Ramos (cell line): Measurements from ENCODE around the gene PRICKLE4.

ENCODE experiments used
- in situ Hi-C: fragments of 300-500 bp; cut with MboI; formaldehyde crosslinking; loops from one replicate; pipeline ENCODE4 v1.14.3; 2022; ENCODE audit warnings: low sequenced_read_pairs; ENCODE audit not compliant: unreplicated experiment

The PRICKLE4 gene

GRCh38 chr6:41826343-41827022, 45.9 kb downstream of the PRICKLE4 start:
- in situ Hi-C loops, result no loop called here

GRCh38 chr6:41832263-41832662, 51.7 kb downstream of the PRICKLE4 start:
- in situ Hi-C loops, result no loop called here

- in situ Hi-C loops, result no loop called here
Observed at GRCh38 chr6:41836022-41836659, 55.6 kb downstream of the PRICKLE4 start.

- in situ Hi-C loops, result no loop called here
Observed at GRCh38 chr6:41836660-41837052, 56.1 kb downstream of the PRICKLE4 start.
